RWPE2 (cell line): ENCODE results near the gene ANKRD52.

Source experiments
- ATAC-seq: fragments of 200-7000 bp; cut with Tn5 transposase; 3 replicates; pipeline ENCODE4 v1.9.1; 2021; ENCODE audit warnings: low read depth
- DNase-seq: peaks from one replicate; pipeline ENCODE4 v3.0.0-alpha.2; 2020; ENCODE audit warnings: low spot score
- H3K27ac ChIP-seq: fragments of 450-650 bp; 2 replicates; pipeline ENCODE4 v1.5.1; 2017; ENCODE audit warnings: mild to moderate bottlenecking; ENCODE audit not compliant: poor library complexity, severe bottlenecking
- H3K27me3 ChIP-seq: fragments of 250-450 bp; sonication (Bioruptor Pico); 2 replicates; pipeline ENCODE4 v1.5.1; 2021; ENCODE audit warnings: mild to moderate bottlenecking, moderate library complexity; ENCODE audit not compliant: insufficient read depth, poor library complexity, severe bottlenecking
- H3K36me3 ChIP-seq: fragments of 250-450 bp; sonication (Bioruptor Pico); 2 replicates; pipeline ENCODE4 v1.5.1; 2020; ENCODE audit warnings: low read depth, mild to moderate bottlenecking, moderate library complexity
- H3K4me1 ChIP-seq: fragments of 250-450 bp; sonication (Bioruptor Pico); 2 replicates; pipeline ENCODE4 v1.5.1; 2021; ENCODE audit warnings: mild to moderate bottlenecking, moderate library complexity; ENCODE audit not compliant: insufficient read depth, poor library complexity, severe bottlenecking
- H3K4me3 ChIP-seq: fragments of 250-450 bp; sonication (Bioruptor Pico); 2 replicates; pipeline ENCODE4 v1.5.1; 2021; ENCODE audit warnings: mild to moderate bottlenecking, moderate library complexity; ENCODE audit not compliant: severe bottlenecking
- H3K9me3 ChIP-seq: fragments of 250-450 bp; sonication (Bioruptor Pico); 2 replicates; pipeline ENCODE4 v1.5.1; 2021; ENCODE audit warnings: mild to moderate bottlenecking, moderate library complexity; ENCODE audit not compliant: severe bottlenecking
- CTCF ChIP-seq: fragments of 450-650 bp; IDR thresholded peaks from one replicate; pipeline ENCODE4 v1.5.1; 2017; ENCODE audit warnings: mild to moderate bottlenecking, moderate library complexity; ENCODE audit not compliant: poor library complexity, severe bottlenecking

ANKRD52 gene

GRCh38 chr12:56248711-56249110, 9.5 kb downstream of the ANKRD52 start:
- no peaks in the 10 kb centered on the region for H3K9me3 ChIP-seq
- DNase-seq (no peak), ATAC-seq (no peak; the same call in 2 of the 3 replicates)
- no peak for TF ChIP-seq CTCF
- no peak overlapping the region for H3K4me3 ChIP-seq
- no peak overlapping the region for H3K27ac ChIP-seq
- H3K27me3 ChIP-seq = no peaks in the 10 kb centered on the region
- no peaks in the 10 kb centered on the region for H3K4me1 ChIP-seq
- H3K36me3 ChIP-seq = peaks cover 84% of the 10 kb centered on the region

GRCh38 chr12:56247923-56248322, 10.3 kb downstream of the ANKRD52 start:
- Histone ChIP-seq H3K36me3 (peaks cover 84% of the 10 kb centered on the region), H3K27ac (no peak overlapping the region), H3K4me1 (no peaks in the 10 kb centered on the region), H3K27me3 (no peaks in the 10 kb centered on the region), H3K4me3 (no peak overlapping the region), H3K9me3 (no peaks in the 10 kb centered on the region)
- TF ChIP-seq CTCF = no peak
- no peak for DNase-seq
- ATAC-seq = no peak; the same call in 2 of the 3 replicates

- DNase-seq (no peak), ATAC-seq (no peak)
- Histone ChIP-seq H3K36me3 (peaks cover 84% of the 10 kb centered on the region), H3K27ac (no peak overlapping the region), H3K4me3 (no peak overlapping the region), H3K27me3 (no peaks in the 10 kb centered on the region), H3K9me3 (no peaks in the 10 kb centered on the region), H3K4me1 (no peaks in the 10 kb centered on the region)
- no peak for TF ChIP-seq CTCF
These were observed 13.7 kb downstream of the ANKRD52 start for GRCh38 chr12:56244494-56244893.

- ATAC-seq (no peak), DNase-seq (no peak)
- H3K27ac ChIP-seq = no peak overlapping the region
- no peaks in the 10 kb centered on the region for H3K4me1 ChIP-seq
- H3K36me3 ChIP-seq = peaks cover 82% of the 10 kb centered on the region
- TF ChIP-seq CTCF = no peak
- H3K4me3 ChIP-seq = no peak overlapping the region
- H3K27me3 ChIP-seq = no peaks in the 10 kb centered on the region
- H3K9me3 ChIP-seq = no peaks in the 10 kb centered on the region
These were observed 14.4 kb downstream of the ANKRD52 start for GRCh38 chr12:56243731-56244181.

GRCh38 chr12:56242986-56243385, 15.2 kb downstream of the ANKRD52 start:
- H3K27me3 ChIP-seq = no peaks in the 10 kb centered on the region
- no peak for TF ChIP-seq CTCF
- H3K9me3 ChIP-seq = no peaks in the 10 kb centered on the region
- peaks cover 74% of the 10 kb centered on the region for H3K36me3 ChIP-seq
- ATAC-seq (no peak), DNase-seq (no peak)
- no peaks in the 10 kb centered on the region for H3K4me1 ChIP-seq
- H3K27ac ChIP-seq = no peak overlapping the region
- no peak overlapping the region for H3K4me3 ChIP-seq
